ENCODE data around the gene CAMKK2. TPM values are rescaled to one million over a fixed set of nuclear protein-coding genes. Genes with fewer than 3 reads are reported as not detected.
"Not testable (repeated sequence)": the region's sequence is repeated elsewhere in the genome, so short reads cannot be mapped to it uniquely, and the experiment has no call there.

CAMKK2 gene
- total RNA-seq, 4 donors from 2014 or later = 26.0 to 40.3 (median 30.3) TPM

DNA sequence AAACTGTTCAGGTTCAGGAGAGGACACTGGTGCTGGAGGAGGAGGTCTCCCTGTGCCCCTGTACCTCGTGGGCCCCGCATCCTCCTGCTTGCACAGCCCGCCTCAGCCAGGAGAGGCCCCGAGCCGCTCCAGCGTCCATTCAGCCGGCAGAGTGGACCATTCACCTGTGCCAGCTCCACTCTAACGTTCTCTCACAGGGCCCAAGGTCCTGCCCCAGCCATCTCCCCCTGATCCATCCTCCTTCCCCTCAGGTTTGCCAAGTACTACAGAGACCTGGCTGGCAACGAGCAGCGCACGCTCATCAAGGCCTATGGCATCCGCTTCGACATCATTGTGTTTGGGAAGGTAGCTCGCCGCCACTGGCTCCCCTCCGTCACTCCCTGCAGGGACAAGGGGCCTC, 64.3 kb downstream of the CAMKK2 start:
- Histone ChIP-seq H3K4me1 (peaks cover 0 to 14% (median 0%) of the 10 kb centered on the region in 3 donors), H3K27me3 (no peaks in the 10 kb centered on the region), H3K27ac (no peak overlapping the region), H3K9me3 (no peaks in the 10 kb centered on the region), H3K4me3 (no peak overlapping the region), H3K36me3 (peaks cover 0 to 60% of the 10 kb centered on the region in 2 donors)
- TF ChIP-seq EP300 (IDR thresholded peaks at IDR 0.05) (no peak), POLR2AphosphoS5 (IDR thresholded peaks at IDR 0.05) (no peak), POLR2A (IDR thresholded peaks at IDR 0.05) (no peak)
- TF ChIP-seq, protein P1, sequence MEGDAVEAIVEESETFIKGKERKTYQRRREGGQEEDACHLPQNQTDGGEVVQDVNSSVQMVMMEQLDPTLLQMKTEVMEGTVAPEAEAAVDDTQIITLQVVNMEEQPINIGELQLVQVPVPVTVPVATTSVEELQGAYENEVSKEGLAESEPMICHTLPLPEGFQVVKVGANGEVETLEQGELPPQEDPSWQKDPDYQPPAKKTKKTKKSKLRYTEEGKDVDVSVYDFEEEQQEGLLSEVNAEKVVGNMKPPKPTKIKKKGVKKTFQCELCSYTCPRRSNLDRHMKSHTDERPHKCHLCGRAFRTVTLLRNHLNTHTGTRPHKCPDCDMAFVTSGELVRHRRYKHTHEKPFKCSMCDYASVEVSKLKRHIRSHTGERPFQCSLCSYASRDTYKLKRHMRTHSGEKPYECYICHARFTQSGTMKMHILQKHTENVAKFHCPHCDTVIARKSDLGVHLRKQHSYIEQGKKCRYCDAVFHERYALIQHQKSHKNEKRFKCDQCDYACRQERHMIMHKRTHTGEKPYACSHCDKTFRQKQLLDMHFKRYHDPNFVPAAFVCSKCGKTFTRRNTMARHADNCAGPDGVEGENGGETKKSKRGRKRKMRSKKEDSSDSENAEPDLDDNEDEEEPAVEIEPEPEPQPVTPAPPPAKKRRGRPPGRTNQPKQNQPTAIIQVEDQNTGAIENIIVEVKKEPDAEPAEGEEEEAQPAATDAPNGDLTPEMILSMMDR (IDR thresholded peaks at IDR 0.05) = no peak
- WGBS, 2 donors (ENCODE audit: low coverage in 1 of 2) = 60 to 90% methylated on average over 1 to 13 of the region's 16 CpGs
- ATAC-seq = no peak

DNA sequence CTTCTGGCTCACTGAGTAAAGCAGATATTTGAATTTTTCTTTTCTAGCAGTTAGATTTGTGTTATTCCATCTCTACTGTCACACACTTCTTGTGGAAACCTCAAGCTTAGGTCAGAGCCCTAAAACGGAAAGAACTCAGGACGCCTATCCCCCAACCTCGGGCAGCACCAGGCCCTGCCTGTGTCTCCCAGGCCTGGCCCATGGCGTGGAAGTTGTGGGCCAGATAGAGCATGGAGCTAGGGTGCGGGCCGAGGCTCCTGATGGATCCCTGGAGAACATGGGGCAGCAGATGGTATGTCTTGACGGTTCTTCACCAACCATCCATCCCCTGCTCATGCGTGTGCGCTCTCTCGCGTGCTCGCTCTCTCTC, 66.0 kb downstream of the CAMKK2 start:
- no peak for ATAC-seq
- Histone ChIP-seq H3K27ac (no peak overlapping the region), H3K36me3 (peaks cover 0 to 70% of the 10 kb centered on the region in 2 donors)

DNA sequence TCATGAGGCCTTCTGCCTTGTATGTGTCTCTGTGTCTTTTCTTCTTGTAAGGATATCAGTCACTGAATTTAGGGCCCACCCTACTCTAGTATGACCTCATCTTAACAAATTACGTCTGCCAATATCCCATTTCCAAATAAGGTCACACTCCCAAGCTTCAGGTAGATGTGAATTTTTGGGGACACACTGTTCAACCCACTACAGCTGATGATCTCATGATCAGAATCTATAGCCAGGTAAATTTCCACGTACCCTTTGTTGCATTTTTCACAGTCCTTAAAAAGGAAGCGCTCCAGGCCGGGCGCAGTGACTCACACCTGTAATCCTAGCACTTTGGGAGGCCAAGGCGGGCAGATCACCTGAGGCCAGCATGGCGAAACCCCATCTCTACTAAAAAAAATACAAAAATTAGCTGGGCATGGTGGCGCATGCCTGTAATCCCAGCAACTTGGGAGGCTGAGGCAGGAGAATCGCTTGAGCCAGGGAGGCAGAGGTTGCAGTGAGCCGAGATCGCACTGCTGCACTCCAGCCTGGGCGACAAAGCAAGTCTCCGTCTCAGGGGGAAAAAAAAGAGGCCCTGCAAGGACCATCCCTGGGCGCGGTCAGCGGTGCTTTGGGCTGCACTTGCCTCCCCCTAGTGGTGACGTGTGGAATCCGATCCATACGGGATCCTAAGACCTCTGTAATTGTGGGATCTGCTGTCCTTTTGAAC, 66.5 kb downstream of the CAMKK2 start:
- H3K4me3 ChIP-seq, H3K9me3 ChIP-seq, H3K27ac ChIP-seq, H3K4me1 ChIP-seq, H3K27me3 ChIP-seq: not testable (repeated sequence)
- peak; percentile 76 for ATAC-seq
- 21 to 45% methylated on average over 8 to 18 of the region's 19 CpGs for WGBS, 2 donors (ENCODE audit: low coverage in 1 of 2)
- TF ChIP-seq, protein P1 (IDR thresholded peaks at IDR 0.05) = peak in 3 of 4 experiments; percentile 69 to 87 (median 75)
- H3K36me3 ChIP-seq = peaks cover 0 to 64% of the 10 kb centered on the region in 2 donors

More for the DNA sequence above, 66.0 kb downstream of the CAMKK2 start:
- no peaks in the 10 kb centered on the region for H3K27me3 ChIP-seq
- peaks cover 0 to 8% (median 0%) of the 10 kb centered on the region in 3 donors for H3K4me1 ChIP-seq
- 95 to 100% methylated on average over 2 to 6 of the region's 12 CpGs for WGBS, 2 donors (ENCODE audit: low coverage in 1 of 2)
- H3K4me3 ChIP-seq = no peak overlapping the region
- no peaks in the 10 kb centered on the region for H3K9me3 ChIP-seq
- TF ChIP-seq POLR2A (IDR thresholded peaks at IDR 0.05) (no peak), POLR2AphosphoS5 (IDR thresholded peaks at IDR 0.05) (no peak), EP300 (IDR thresholded peaks at IDR 0.05) (no peak)
- TF ChIP-seq, protein P1 (IDR thresholded peaks at IDR 0.05) = no peak

DNA sequence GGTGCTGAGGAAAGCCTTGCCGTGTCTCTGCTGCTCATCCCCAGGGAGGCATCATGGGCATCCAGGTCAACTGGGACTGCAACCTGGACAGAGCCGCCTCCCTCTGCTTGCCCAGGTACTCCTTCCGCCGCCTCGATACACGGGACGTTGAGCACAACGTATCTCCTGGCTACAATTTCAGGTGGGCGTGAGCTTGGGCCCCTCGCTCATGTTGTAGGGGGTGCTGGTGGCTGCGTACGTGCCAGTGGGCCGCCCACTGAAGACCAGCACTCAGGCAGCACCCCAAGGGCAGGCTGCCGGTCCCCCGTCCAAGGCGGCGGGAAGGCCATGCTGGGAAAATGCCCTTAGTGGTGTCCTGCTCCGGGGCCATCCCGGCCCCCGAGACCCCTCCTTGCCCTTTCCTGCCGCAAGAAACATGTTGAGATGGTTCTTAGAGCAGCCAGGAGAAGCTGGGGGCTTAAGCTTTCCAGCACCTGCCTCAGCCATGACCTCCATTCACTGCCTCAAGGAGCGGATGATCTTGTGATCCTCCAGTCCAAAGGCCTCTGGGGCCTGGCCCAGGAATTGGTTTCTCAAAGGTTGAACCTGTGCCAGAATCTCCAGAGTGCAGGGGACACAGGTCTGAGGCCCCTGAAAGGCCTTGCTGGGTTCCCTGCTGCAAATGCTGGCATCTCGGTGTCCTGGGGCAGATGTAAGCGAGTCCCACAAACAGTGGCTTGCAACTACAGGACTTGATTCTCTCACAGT, 67.4 kb downstream of the CAMKK2 start:
- Histone ChIP-seq H3K4me1 (peaks cover 0 to 8% (median 0%) of the 10 kb centered on the region in 3 donors), H3K9me3 (no peaks in the 10 kb centered on the region), H3K27me3 (no peaks in the 10 kb centered on the region), H3K27ac (no peak overlapping the region), H3K4me3 (no peak overlapping the region), H3K36me3 (peaks cover 0 to 57% of the 10 kb centered on the region in 2 donors)
- ATAC-seq = no peak
- 87% methylated on average over 5 of the region's 24 CpGs; no CpG with 5 or more reads in 1 of the 2 donors for WGBS, 2 donors (ENCODE audit: low coverage in 1 of 2)
- no peak for TF ChIP-seq EP300 (IDR thresholded peaks at IDR 0.05)
- TF ChIP-seq POLR2AphosphoS5 (IDR thresholded peaks at IDR 0.05) = no peak
- TF ChIP-seq, protein P1 (IDR thresholded peaks at IDR 0.05) = no peak
- no peak for TF ChIP-seq POLR2A (IDR thresholded peaks at IDR 0.05)
